Measurements from ENCODE around the gene CHST10.
"Not testable (repeated sequence)": the region's sequence is repeated elsewhere in the genome, so short reads cannot be mapped to it uniquely, and the experiment has no call there.

The CHST10 gene

GRCh38 chr2:100416935-100417710 is at the start of gene CHST10:
Gene CHST10 (minus strand): TSS chr2:100417668. CDS start chr2:100406675, 10,993 bp downstream.
- H3K27ac ChIP-seq = no peak within 1 kb of the TSS
- no peak for DNase-seq (ENCODE audit: low read depth, low spot score)

- no peak overlapping the region for H3K27ac ChIP-seq
- DNase-seq (ENCODE audit: low read depth, low spot score) = no peak
Observed at GRCh38 chr2:100460904-100461530, 43.5 kb upstream of the CHST10 start.

GRCh38 chr2:100456357-100456756 is 38.9 kb upstream of the CHST10 start:
- H3K27ac ChIP-seq; DNase-seq (ENCODE audit: low read depth, low spot score): not testable (repeated sequence)

GRCh38 chr2:100453853-100454252 is 36.4 kb upstream of the CHST10 start:
- DNase-seq (ENCODE audit: low read depth, low spot score) = no peak
- no peak overlapping the region for H3K27ac ChIP-seq

- no peak overlapping the region for H3K27ac ChIP-seq
- DNase-seq (ENCODE audit: low read depth, low spot score) = no peak
Observed at GRCh38 chr2:100451734-100452133, 34.3 kb upstream of the CHST10 start.

GRCh38 chr2:100451092-100451491 is 33.6 kb upstream of the CHST10 start:
- DNase-seq (ENCODE audit: low read depth, low spot score) = no peak
- no peak overlapping the region for H3K27ac ChIP-seq

GRCh38 chr2:100446696-100447095 is 29.2 kb upstream of the CHST10 start:
- no peak for DNase-seq (ENCODE audit: low read depth, low spot score)
- no peak overlapping the region for H3K27ac ChIP-seq

- no peak overlapping the region for H3K27ac ChIP-seq
- no peak for DNase-seq (ENCODE audit: low read depth, low spot score)
Observed at GRCh38 chr2:100437751-100438150, 20.3 kb upstream of the CHST10 start.

GRCh38 chr2:100429726-100430125 is 12.3 kb upstream of the CHST10 start:
- H3K27ac ChIP-seq = no peak overlapping the region
- DNase-seq (ENCODE audit: low read depth, low spot score) = no peak

GRCh38 chr2:100427627-100428258 is 10.3 kb upstream of the CHST10 start:
- H3K27ac ChIP-seq = no peak overlapping the region
- no peak for DNase-seq (ENCODE audit: low read depth, low spot score)

- DNase-seq (ENCODE audit: low read depth, low spot score) = no peak
- no peak overlapping the region for H3K27ac ChIP-seq
Observed at GRCh38 chr2:100427111-100427510, 9.6 kb upstream of the CHST10 start.

- no peak overlapping the region for H3K27ac ChIP-seq
Observed at GRCh38 chr2:100426384-100426720, 8.9 kb upstream of the CHST10 start.

GRCh38 chr2:100425573-100426383 is 8.3 kb upstream of the CHST10 start:
- no peak overlapping the region for H3K27ac ChIP-seq
- no peak for DNase-seq (ENCODE audit: low read depth, low spot score)

More at GRCh38 chr2:100426384-100426720, 8.9 kb upstream of the CHST10 start:
- DNase-seq (ENCODE audit: low read depth, low spot score) = no peak

GRCh38 chr2:100425107-100425506 is 7.6 kb upstream of the CHST10 start:
- H3K27ac ChIP-seq = no peak overlapping the region
- no peak for DNase-seq (ENCODE audit: low read depth, low spot score)

- H3K27ac ChIP-seq = no peak overlapping the region
- DNase-seq (ENCODE audit: low read depth, low spot score) = no peak
Observed at GRCh38 chr2:100424277-100424875, 6.9 kb upstream of the CHST10 start.

- DNase-seq (ENCODE audit: low read depth, low spot score) = no peak
Observed at GRCh38 chr2:100423631-100424030, 6.2 kb upstream of the CHST10 start.

GRCh38 chr2:100422320-100423055 is 5.0 kb upstream of the CHST10 start:
- no peak overlapping the region for H3K27ac ChIP-seq
- DNase-seq (ENCODE audit: low read depth, low spot score) = no peak

More at GRCh38 chr2:100423631-100424030, 6.2 kb upstream of the CHST10 start:
- H3K27ac ChIP-seq = no peak overlapping the region

- no peak for DNase-seq (ENCODE audit: low read depth, low spot score)
- H3K27ac ChIP-seq = no peak overlapping the region
Observed at GRCh38 chr2:100419915-100420314, 2.4 kb upstream of the CHST10 start.

GRCh38 chr2:100418406-100418962 is 1.0 kb upstream of the CHST10 start:
- DNase-seq (ENCODE audit: low read depth, low spot score) = no peak
- no peak overlapping the region for H3K27ac ChIP-seq
